H1 (cell line): ENCODE results near the gene HIPK2. TPM values are rescaled to one million over a fixed set of nuclear protein-coding genes. Genes with fewer than 3 reads are reported as not detected.

ENCODE experiments used
- CTCF ChIA-PET: fragments of 300-600 bp; sonication (Branson Sonifier 250); formaldehyde crosslinking; loops from one replicate; lab custom pipeline; 2021; ENCODE audit not compliant: partially characterized antibody; lab: Charles Lee
- POLR2A ChIA-PET: fragments of 300-600 bp; sonication (Branson Sonifier 250); formaldehyde crosslinking; loops from one replicate; lab custom pipeline; 2021; ENCODE audit warnings: inconsistent platforms; ENCODE audit not compliant: partially characterized antibody; lab: Charles Lee
- DNase-seq, 2 experiments: peaks; one replicate each; pipeline versions ENCODE4 v3.0.0 to v3.0.0-alpha.2; 2010 to 2022; ENCODE audit warnings: low spot score in 2 of 2, low read depth in 1 of 2, mixed read lengths in 1 of 2
- FAIRE-seq: peaks from 2 replicates; lab custom pipeline; 2011; peaks lifted over from hg19 to GRCh38; lab: Jason Lieb, UNC
- H2AFZ ChIP-seq: 2 replicates; pipeline ENCODE4 v1.8.1; 2012; ENCODE audit warnings: low read length, inconsistent platforms
- H2AK5ac ChIP-seq: 2 replicates; pipeline ENCODE4 v1.6.1; 2013; ENCODE audit warnings: low read depth, low read length
- H2BK120ac ChIP-seq: replicated peaks from 2 replicates; pipeline ENCODE3; 2013; ENCODE audit warnings: low read depth, low read length, inconsistent platforms
- H2BK12ac ChIP-seq: 2 replicates; pipeline ENCODE4 v1.6.1; 2013; ENCODE audit warnings: low read depth, low read length
- H2BK15ac ChIP-seq: 2 replicates; pipeline ENCODE4 v1.6.1; 2013; ENCODE audit warnings: low read length
- H2BK20ac ChIP-seq: 2 replicates; pipeline ENCODE4 v1.6.1; 2013; ENCODE audit warnings: low read length
- H2BK5ac ChIP-seq: 2 replicates; pipeline ENCODE4 v1.6.1; 2013; ENCODE audit warnings: low read depth, low read length
- H3K14ac ChIP-seq: 2 replicates; pipeline ENCODE4 v1.6.1; 2013; ENCODE audit warnings: inconsistent platforms; ENCODE audit not compliant: insufficient read length
- H3K18ac ChIP-seq: 2 replicates; pipeline ENCODE4 v1.6.1; 2013; ENCODE audit warnings: low read length; ENCODE audit errors: extremely low read depth
- H3K23ac ChIP-seq: 2 replicates; pipeline ENCODE4 v1.6.1; 2013; ENCODE audit warnings: inconsistent platforms; ENCODE audit not compliant: insufficient read length
- H3K23me2 ChIP-seq: 2 replicates; pipeline ENCODE4 v1.6.1; 2013; ENCODE audit warnings: low read depth, low read length
- H3K27ac ChIP-seq: 2 replicates; pipeline ENCODE4 v1.6.1; 2011; ENCODE audit warnings: low read depth, low read length, inconsistent platforms
- H3K27me3 ChIP-seq, 4 experiments: replicated peaks in 1 of 4; 1 replicate in 1 of 4; 2 replicates in 3 of 4; pipeline versions ENCODE4 v1.6.1 to v1.8.1; 2011 to 2013; ENCODE audit warnings: low read length in 3 of 4, mild to moderate bottlenecking in 3 of 4, inconsistent platforms in 2 of 4, mixed read lengths in 2 of 4, moderate library complexity in 1 of 4; ENCODE audit not compliant: control insufficient read depth in 3 of 4, insufficient read depth in 3 of 4; ENCODE audit errors: extremely low read depth in 1 of 4
- H3K36me3 ChIP-seq, 4 experiments: 2 replicates each; pipeline versions ENCODE4 v1.6.1 to v1.8.1; 2011 to 2013; ENCODE audit warnings: mild to moderate bottlenecking in 4 of 4, low read length in 3 of 4, moderate library complexity in 2 of 4, control low read depth in 1 of 4, inconsistent platforms in 1 of 4; ENCODE audit not compliant: insufficient read depth in 4 of 4, control insufficient read depth in 2 of 4
- H3K4ac ChIP-seq: replicated peaks from 2 replicates; pipeline ENCODE3; 2013; ENCODE audit warnings: low read length, low read depth, mixed read lengths, inconsistent platforms; ENCODE audit not compliant: insufficient read length
- H3K4me1 ChIP-seq, 4 experiments: replicated peaks in 1 of 4; 1 replicate in 1 of 4; 2 replicates in 3 of 4; pipeline versions ENCODE4 v1.6.1 to v1.8.1; 2011 to 2013; ENCODE audit warnings: low read length in 3 of 4, inconsistent platforms in 2 of 4, mixed read lengths in 1 of 4; ENCODE audit not compliant: insufficient read depth in 4 of 4, control insufficient read depth in 3 of 4
- H3K4me2 ChIP-seq, 2 experiments: 2 replicates each; pipeline versions ENCODE4 v1.6.1 to v1.8.1; 2011 to 2013; ENCODE audit warnings: low read depth in 2 of 2, low read length in 2 of 2, control low read depth in 1 of 2, inconsistent platforms in 1 of 2, mild to moderate bottlenecking in 1 of 2; ENCODE audit not compliant: insufficient read depth in 1 of 2
- H3K4me3 ChIP-seq, 4 experiments: fragments of 200-600, 300-600 bp in 1 of 4; sonication (generic), shearing (Covaris generic), sonication (Bioruptor Twin) in 1 of 4; 2 replicates each; pipeline versions ENCODE4 v1.5.1 to v1.8.1; 2011 to 2016; ENCODE audit warnings: low read length in 4 of 4, low read depth in 3 of 4, control low read depth in 2 of 4, inconsistent platforms in 2 of 4, mild to moderate bottlenecking in 2 of 4, mixed read lengths in 1 of 4, moderate library complexity in 1 of 4; ENCODE audit not compliant: insufficient read depth in 2 of 4; ENCODE audit errors: extremely low read depth in 1 of 4
- H3K56ac ChIP-seq: replicated peaks from 2 replicates; pipeline ENCODE3; 2013; ENCODE audit warnings: low read depth, mild to moderate bottlenecking, mixed read lengths, low read length, inconsistent platforms; ENCODE audit not compliant: insufficient read length
- H3K79me1 ChIP-seq: 2 replicates; pipeline ENCODE4 v1.6.1; 2013; ENCODE audit warnings: low read depth, low read length, control low read depth
- H3K79me2 ChIP-seq, 2 experiments: 2 replicates each; pipeline versions ENCODE4 v1.6.1 to v1.8.1; 2012 to 2013; ENCODE audit warnings: low read length in 2 of 2, mild to moderate bottlenecking in 2 of 2, inconsistent platforms in 1 of 2; ENCODE audit not compliant: insufficient read depth in 2 of 2, control insufficient read depth in 1 of 2
- H3K9ac ChIP-seq, 4 experiments: replicated peaks in 1 of 4; 1 replicate in 1 of 4; 2 replicates in 3 of 4; pipeline versions ENCODE4 v1.6.1 to v1.8.1; 2011 to 2013; ENCODE audit warnings: low read depth in 3 of 4, low read length in 3 of 4, control low read depth in 2 of 4, mild to moderate bottlenecking in 2 of 4, moderate library complexity in 2 of 4, inconsistent platforms in 1 of 4; ENCODE audit errors: extremely low read depth in 1 of 4
- H3K9me3 ChIP-seq, 2 experiments: 2 replicates each; pipeline versions ENCODE4 v1.6.1 to v1.8.1; 2012 to 2013; ENCODE audit warnings: mild to moderate bottlenecking in 2 of 2, moderate library complexity in 2 of 2, control low read depth in 1 of 2, inconsistent platforms in 1 of 2, low read depth in 1 of 2, low read length in 1 of 2, mixed read lengths in 1 of 2; ENCODE audit not compliant: insufficient read depth in 2 of 2
- H4K20me1 ChIP-seq, 2 experiments: replicated peaks in 1 of 2; 2 replicates each; pipeline versions ENCODE3 to v1.8.1; 2011 to 2013; ENCODE audit warnings: inconsistent platforms in 2 of 2, low read length in 2 of 2, mild to moderate bottlenecking in 1 of 2; ENCODE audit not compliant: insufficient read depth in 2 of 2, control insufficient read depth in 1 of 2
- H4K5ac ChIP-seq: 2 replicates; pipeline ENCODE4 v1.6.1; 2013; ENCODE audit warnings: low read length, low read depth, mixed read lengths, inconsistent platforms; ENCODE audit not compliant: insufficient read length
- H4K8ac ChIP-seq: 2 replicates; pipeline ENCODE4 v1.8.0; 2013; ENCODE audit warnings: mild to moderate bottlenecking, moderate library complexity, low read length, inconsistent platforms; ENCODE audit not compliant: insufficient read depth; ENCODE audit errors: extremely low read depth
- H4K91ac ChIP-seq: replicated peaks from 2 replicates; pipeline ENCODE3; 2013; ENCODE audit warnings: low read length, mixed read lengths, inconsistent platforms; ENCODE audit not compliant: insufficient read length
- HDAC6 ChIP-seq: IDR thresholded peaks from one replicate; pipeline ENCODE4 v1.7.1; 2012; ENCODE audit warnings: low read depth, mild to moderate bottlenecking, inconsistent platforms, low read length, moderate library complexity
- POLR2AphosphoS5 ChIP-seq: IDR thresholded peaks from 2 replicates; pipeline ENCODE4 v1.6.1; 2011; ENCODE audit warnings: low read depth, low read length
- RAD21 ChIP-seq, 2 experiments: IDR thresholded peaks in 1 of 2; conservative IDR thresholded peaks in 1 of 2; 2 replicates each; pipeline ENCODE4 v1.6.1; 2011; ENCODE audit warnings: low read depth in 2 of 2, low read length in 2 of 2, improper control_type of control experiment in 1 of 2, inconsistent platforms in 1 of 2, mild to moderate bottlenecking in 1 of 2, moderate library complexity in 1 of 2
- RNF2 ChIP-seq: fragments of 200-900, 300-1000 bp; sonication (generic); IDR thresholded peaks from 2 replicates; pipeline ENCODE4 v1.7.1; 2016; ENCODE audit warnings: borderline replicate concordance, low read depth, mild to moderate bottlenecking, antibody characterized with exemption, low read length; ENCODE audit not compliant: poor library complexity, severe bottlenecking; ENCODE audit errors: missing control alignments
- SIRT6 ChIP-seq: IDR thresholded peaks from one replicate; pipeline ENCODE4 v1.7.1; 2012; ENCODE audit warnings: low read length, inconsistent platforms
- SUZ12 ChIP-seq: fragments of 200-600 bp; sonication (generic); IDR thresholded peaks from 2 replicates; pipeline ENCODE4 v1.6.1; 2012; ENCODE audit warnings: mild to moderate bottlenecking, inconsistent platforms, low read length, moderate library complexity, mixed read lengths
- TBP ChIP-seq: IDR thresholded peaks from 2 replicates; pipeline ENCODE4 v1.6.1; 2011; ENCODE audit warnings: low read depth, low read length, improper control_type of control experiment
- TCF12 ChIP-seq: IDR thresholded peaks from 2 replicates; pipeline ENCODE4 v1.6.1; 2011; ENCODE audit warnings: low read depth, mild to moderate bottlenecking, low read length
- WGBS, 2 experiments: shearing (Covaris generic) in 1 of 2; methylation state at CpG; one replicate each; pipeline versions ENCODE4 v1.1.6 to v1.1.7; 2013 to 2015; ENCODE audit warnings: low lambda C conversion rate in 2 of 2, mixed read lengths in 2 of 2, inconsistent platforms in 1 of 2, low coverage in 1 of 2, missing lambda C conversion rate in 1 of 2; ENCODE audit not compliant: insufficient replicate concordance in 2 of 2, insufficient coverage in 1 of 2, insufficient read length in 1 of 2; ENCODE audit errors: extremely low coverage in 1 of 2, missing lambda C conversion rate in 1 of 2; 5-methylcytosine and 5-hydroxymethylcytosine counted together
- polyA plus RNA-seq, 7 experiments: library from polyadenylated mRNA; depleted of rRNA in 3 of 7; stranded (reverse) in 5 of 7; unstranded in 2 of 7; fragments of >200 nt in 5 of 7; fragments of 200-250 nt in 2 of 7; gene quantifications; 1 replicate in 5 of 7; 2 replicates in 1 of 7; 4 replicates in 1 of 7; pipeline versions ENCODE4 v1.2.1 to v1.2.3, GENCODE V29; 2011 to 2013; ENCODE audit warnings: missing spikeins in 2 of 7, mixed read lengths in 2 of 7
- total RNA-seq: library from RNA; stranded (reverse); fragmentation: NEBNext Ultra II Directional; extraction: Animal tissue kit (Norgen Biotek cat#: 25700); gene quantifications from 2 replicates; pipeline ENCODE4 v1.2.1, GENCODE V29; 2021
- TF ChIP-seq, protein P1 (sequence below), 3 experiments: IDR thresholded peaks; 1 replicate in 2 of 3; 2 replicates in 1 of 3; pipeline versions ENCODE4 v1.5.1 to v1.6.1; 2011; ENCODE audit warnings: low read length in 3 of 3, mild to moderate bottlenecking in 3 of 3, inconsistent platforms in 2 of 3, low read depth in 1 of 3, moderate library complexity in 1 of 3; ENCODE audit not compliant: insufficient read depth in 1 of 3; ENCODE audit errors: control extremely low read depth in 1 of 3

HIPK2 gene
- total and polyA plus RNA-seq, 2 of the 8 experiments (the other 6 are each of a cell fraction or from before 2014, with no cell fraction given) = 8.3 to 24.3 TPM

DNA sequence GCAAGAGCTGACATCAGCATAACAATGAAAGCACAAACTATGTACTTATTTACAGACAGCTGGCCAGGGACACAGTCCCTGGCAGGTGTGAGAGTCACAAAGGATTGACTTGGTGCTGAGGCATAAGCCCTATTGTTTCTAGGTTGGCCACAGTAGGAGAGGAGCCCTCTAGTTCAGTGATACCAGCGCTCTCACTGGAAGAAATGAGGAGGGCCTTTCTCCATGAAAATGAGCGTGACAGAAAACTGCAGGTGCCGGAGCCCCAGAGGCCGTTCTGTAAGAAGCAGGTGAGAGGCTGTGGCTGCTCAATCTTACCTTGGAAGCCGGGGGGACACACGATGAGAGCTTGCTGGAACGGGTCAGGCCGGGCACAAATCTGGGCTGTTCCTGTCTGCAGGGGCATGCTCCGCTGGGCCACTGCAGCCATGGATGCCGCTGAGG, 163.8 kb downstream of the HIPK2 start:
- H3K9me3 ChIP-seq = no peaks in the 10 kb centered on the region
- no peaks in the 10 kb centered on the region for H3K79me1 ChIP-seq
- no peak overlapping the region for H3K27ac ChIP-seq
- WGBS, 2 experiments = 61% methylated on average over 10 of the region's 10 CpGs; no CpG with 5 or more reads in 1 of the 2 experiments
- H3K9ac ChIP-seq = no peak overlapping the region
- no peak overlapping the region for H2AFZ ChIP-seq
- POLR2A ChIA-PET = interaction anchor here (0.8 to 1.2 kb wide), 2 partner anchors 10 to 12 kb away, joined by 3 to 6 read pairs; no protein-coding TSS in a partner anchor
- CTCF ChIA-PET = interaction anchor here (1.0 to 4.5 kb wide), 11 partner anchors 9 to 392 kb away, joined by 3 to 27 read pairs (median 5); no protein-coding TSS in a partner anchor
- no peak overlapping the region for H3K14ac ChIP-seq
- no peaks in the 10 kb centered on the region; a peak in 3 of 8 replicates for H3K36me3 ChIP-seq
- no peak overlapping the region for H3K4ac ChIP-seq
- no peak overlapping the region for H4K91ac ChIP-seq
- peak overlapping the region; percentile 10 to 30; a peak in 2 of 4 replicates for H3K4me2 ChIP-seq
- peak; percentile 9 to 54 for DNase-seq
- H3K4me1 ChIP-seq = peaks cover 3 to 15% (median 7%) of the 10 kb centered on the region in 4 experiments; a peak in 6 of 7 replicates
- no peak overlapping the region for H2BK120ac ChIP-seq
- H3K79me2 ChIP-seq = no peaks in the 10 kb centered on the region
- no peak overlapping the region for H4K5ac ChIP-seq
- H4K20me1 ChIP-seq = peaks cover 0 to 2% of the 10 kb centered on the region in 2 experiments
- H3K27me3 ChIP-seq = no peaks in the 10 kb centered on the region
- H3K56ac ChIP-seq = no peak overlapping the region
- peak overlapping the region; percentile 54 for H4K8ac ChIP-seq
- no peak overlapping the region for H2BK20ac ChIP-seq
- no peak overlapping the region for H3K23ac ChIP-seq
- no peak overlapping the region for H2BK12ac ChIP-seq
- H3K23me2 ChIP-seq = no peaks in the 10 kb centered on the region
- H3K18ac ChIP-seq = 0 out of 2 replicates have a peak overlapping the region, but pooled peaks have one; percentile 54
- no peak overlapping the region; a peak in 1 of 8 replicates for H3K4me3 ChIP-seq
- H2BK5ac ChIP-seq = no peak overlapping the region
- TF ChIP-seq RAD21 (IDR thresholded peaks at IDR 0.05 in 1 of 2, conservative IDR thresholded peaks at IDR 0.05 in 1 of 2; ENCODE audit: low read depth in 2 of 2, low read length in 2 of 2) (peak in 1 of 2 experiments; percentile 15; a peak in 2 of 4 replicates), HDAC6 (no peak), SUZ12 (no peak), RNF2 (no peak), TBP (peak; percentile 67), POLR2AphosphoS5 (no peak), TCF12 (peak; percentile 82; the same call in 1 of the 2 replicates), SIRT6 (no peak)
- TF ChIP-seq, protein P1, sequence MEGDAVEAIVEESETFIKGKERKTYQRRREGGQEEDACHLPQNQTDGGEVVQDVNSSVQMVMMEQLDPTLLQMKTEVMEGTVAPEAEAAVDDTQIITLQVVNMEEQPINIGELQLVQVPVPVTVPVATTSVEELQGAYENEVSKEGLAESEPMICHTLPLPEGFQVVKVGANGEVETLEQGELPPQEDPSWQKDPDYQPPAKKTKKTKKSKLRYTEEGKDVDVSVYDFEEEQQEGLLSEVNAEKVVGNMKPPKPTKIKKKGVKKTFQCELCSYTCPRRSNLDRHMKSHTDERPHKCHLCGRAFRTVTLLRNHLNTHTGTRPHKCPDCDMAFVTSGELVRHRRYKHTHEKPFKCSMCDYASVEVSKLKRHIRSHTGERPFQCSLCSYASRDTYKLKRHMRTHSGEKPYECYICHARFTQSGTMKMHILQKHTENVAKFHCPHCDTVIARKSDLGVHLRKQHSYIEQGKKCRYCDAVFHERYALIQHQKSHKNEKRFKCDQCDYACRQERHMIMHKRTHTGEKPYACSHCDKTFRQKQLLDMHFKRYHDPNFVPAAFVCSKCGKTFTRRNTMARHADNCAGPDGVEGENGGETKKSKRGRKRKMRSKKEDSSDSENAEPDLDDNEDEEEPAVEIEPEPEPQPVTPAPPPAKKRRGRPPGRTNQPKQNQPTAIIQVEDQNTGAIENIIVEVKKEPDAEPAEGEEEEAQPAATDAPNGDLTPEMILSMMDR (IDR thresholded peaks at IDR 0.05; ENCODE audit: control extremely low read depth in 1 of 3, insufficient read depth in 1 of 3, low read depth in 1 of 3, low read length in 3 of 3) = peak in 1 of 3 experiments; percentile 12; a peak in 1 of 4 replicates
- no peak overlapping the region for H2AK5ac ChIP-seq
- no peak overlapping the region for H2BK15ac ChIP-seq
- FAIRE-seq = peak; percentile 77
